DMS 273 (cell line): ENCODE measurements around the gene PHOX2A.
"Not testable (repeated sequence)": the region's sequence is repeated elsewhere in the genome, so short reads cannot be mapped to it uniquely, and the experiment has no call there.

Experiments used
- DNase-seq: peaks from one replicate; lab custom pipeline; 2025; ENCODE audit not compliant: unreplicated experiment; lab: John Stamatoyannopoulos, UW

Gene PHOX2A

DNA sequence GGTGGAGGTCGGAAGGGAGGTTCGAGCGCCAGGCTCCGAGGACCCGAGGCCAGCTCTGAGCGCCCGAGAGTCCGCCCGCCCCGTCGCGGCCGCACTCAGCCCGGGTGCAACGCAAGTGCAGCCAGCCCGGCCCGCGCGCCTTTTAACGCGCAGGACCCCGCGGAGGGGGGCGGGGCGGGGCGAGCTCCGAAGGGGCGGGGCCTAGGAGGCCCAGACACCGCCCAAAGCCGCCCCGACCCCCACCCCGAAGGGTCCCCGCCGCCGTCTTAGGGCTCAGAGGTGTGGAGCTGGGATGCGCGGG, at the start of gene PHOX2A:
TSS of gene PHOX2A (minus strand) at position 117 of the 301 bp plus-strand sequence. CDS start 172 bp downstream, outside the sequence.
- peak; percentile 22 for DNase-seq

DNA sequence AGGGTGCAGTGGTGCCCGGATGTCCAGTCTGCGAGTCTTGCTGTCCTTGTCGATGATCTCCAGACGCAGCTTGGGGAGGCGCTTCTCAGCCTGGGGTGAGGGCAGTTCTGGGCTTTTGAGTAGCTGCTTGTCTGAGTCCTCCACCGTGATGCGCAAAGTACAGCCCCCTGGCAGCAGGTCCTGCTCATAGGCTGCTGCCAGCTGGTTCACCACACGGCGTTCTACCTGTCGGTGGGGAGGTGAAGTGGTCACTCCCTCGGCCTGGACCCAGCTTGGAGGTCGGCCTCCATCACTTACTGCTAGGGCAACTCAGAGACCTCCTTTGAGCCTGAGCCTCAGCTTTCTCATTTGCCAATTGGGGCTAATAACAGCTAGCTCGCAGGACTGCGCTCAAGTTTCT, 49.4 kb upstream of the PHOX2A start:
- no peak for DNase-seq

- DNase-seq: no peak
These were observed 48.3 kb upstream of the PHOX2A start for GRCh38 chr11:72292106-72292785.

DNA sequence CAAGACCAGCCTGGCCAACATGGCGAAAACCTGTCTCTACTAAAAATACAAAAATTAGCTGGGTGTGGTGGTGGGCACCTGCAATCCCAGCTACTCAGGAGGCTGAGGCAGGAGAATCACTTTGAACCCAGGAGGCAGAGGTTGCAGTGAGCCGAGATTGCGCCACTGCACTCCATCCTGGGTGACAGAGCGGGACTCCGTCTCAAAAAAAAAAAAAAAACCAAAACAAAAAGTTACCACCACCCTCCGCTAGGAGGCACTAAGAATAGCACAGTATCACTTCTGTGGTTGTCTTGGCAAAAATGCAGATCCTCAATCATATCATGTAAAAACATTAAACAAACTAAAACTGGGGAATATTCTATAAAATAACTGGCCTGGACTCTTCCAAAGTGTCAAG, 46.8 kb upstream of the PHOX2A start:
- not testable (repeated sequence) for DNase-seq

GRCh38 chr11:72287293-72287692, 43.3 kb upstream of the PHOX2A start:
- DNase-seq: no peak

GRCh38 chr11:72283947-72284346, 40.0 kb upstream of the PHOX2A start:
- no peak for DNase-seq

- DNase-seq: no peak
These were observed 36.8 kb upstream of the PHOX2A start for GRCh38 chr11:72280726-72281315.

- no peak for DNase-seq
These were observed 36.1 kb upstream of the PHOX2A start for GRCh38 chr11:72280037-72280436.

GRCh38 chr11:72278905-72279304, 34.9 kb upstream of the PHOX2A start:
- DNase-seq: no peak

DNA sequence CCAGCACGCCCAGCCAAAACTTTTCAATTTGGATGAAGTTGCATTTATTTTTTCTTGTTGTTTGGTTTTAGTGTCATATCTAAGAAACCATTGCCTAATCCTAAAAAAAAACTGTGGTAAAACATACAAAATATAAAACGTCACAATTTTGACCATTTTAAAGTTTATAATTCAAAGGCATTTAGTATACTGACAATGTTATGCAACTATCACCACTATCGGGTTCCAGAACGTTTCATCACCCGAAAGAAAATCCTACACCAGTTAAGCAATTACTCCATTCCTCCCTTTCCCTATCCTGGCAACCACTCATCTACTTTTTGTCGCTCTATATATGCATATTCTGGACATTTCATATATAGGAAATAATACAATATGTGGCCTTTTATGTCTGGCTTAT, 30.5 kb upstream of the PHOX2A start:
- DNase-seq: no peak

DNA sequence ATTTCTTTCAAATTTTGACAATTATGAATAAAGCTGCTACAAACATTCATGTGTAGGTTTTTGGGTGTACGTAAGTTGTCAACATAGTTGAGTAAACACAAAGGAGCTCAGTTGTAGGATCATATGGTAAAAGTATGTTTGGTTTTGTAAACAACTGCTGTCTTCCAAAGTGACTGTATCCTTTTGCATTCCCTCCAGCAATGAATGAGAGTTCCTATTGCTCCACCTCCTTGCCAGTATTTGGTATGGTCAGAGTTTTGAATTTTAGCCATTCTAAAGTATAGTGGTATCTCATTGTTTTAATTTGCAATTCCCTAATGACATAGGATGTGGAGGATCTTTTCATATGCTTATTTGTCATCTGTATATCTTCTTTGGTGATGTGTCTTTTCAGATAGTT, 28.0 kb upstream of the PHOX2A start:
- DNase-seq: no peak

- DNase-seq: no peak
These were observed 24.1 kb upstream of the PHOX2A start for GRCh38 chr11:72267956-72268617.

DNA sequence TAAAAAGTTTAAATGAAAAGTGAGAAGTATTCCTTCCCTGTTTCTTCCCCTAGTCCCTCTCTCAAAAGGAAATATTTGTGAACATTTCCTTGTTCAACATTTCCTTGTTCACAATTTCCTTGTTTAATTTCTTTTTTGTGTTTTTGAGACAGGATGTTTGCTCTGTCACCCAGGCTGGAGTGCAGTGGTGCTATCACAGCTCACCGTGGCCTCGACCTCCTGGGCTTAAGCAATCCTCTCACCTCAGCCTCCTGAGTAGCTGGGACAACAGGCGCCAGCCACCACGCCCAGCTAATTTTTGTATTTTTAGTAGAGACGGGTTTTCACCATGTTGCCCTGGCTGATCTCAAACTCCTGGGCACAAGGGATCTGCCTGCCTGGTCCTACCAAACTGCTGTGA, 23.0 kb upstream of the PHOX2A start:
- not testable (repeated sequence) for DNase-seq

DNA sequence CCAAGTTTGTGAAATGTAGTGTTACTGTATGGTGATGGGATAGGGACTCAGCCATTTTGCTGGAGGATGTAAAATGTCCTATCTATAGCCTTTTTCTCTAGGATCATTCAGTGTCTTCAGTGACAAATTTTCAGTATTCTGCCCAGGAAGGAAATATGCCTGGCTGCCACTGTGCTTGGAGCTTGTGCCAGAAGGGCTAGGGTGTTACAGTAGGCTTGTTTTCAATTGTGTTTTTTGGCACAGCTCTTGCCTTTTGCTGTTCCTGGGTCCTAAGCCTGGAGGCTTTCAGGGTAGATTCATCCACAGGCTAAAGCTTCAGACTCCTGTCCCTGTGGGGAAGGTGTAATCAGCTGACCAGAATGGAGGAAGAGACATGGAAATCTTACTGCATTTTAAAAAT, 22.0 kb upstream of the PHOX2A start:
- no peak for DNase-seq

DNA sequence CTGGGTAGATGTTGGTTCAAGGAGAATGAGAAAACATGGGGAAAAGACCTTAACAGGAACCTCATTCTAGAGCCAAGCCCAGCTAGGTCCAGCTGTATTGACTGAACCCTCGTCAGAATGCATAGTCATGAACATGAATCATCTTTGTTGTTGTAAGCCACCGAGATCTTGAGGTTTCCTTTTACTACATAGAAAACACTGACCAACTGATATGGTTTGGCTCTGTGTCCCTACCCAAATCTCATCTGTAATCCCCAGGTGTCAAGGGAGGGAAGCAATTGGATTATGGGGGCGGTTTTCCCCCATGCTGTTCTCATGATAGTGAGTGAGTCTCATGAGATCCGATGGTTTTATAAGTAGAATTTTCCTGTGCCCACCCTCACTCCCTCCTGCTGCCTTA, 19.4 kb upstream of the PHOX2A start:
- DNase-seq: no peak

GRCh38 chr11:72260574-72260973, 16.6 kb upstream of the PHOX2A start:
- no peak for DNase-seq

- no peak for DNase-seq
These were observed 15.5 kb upstream of the PHOX2A start for GRCh38 chr11:72259490-72259889.

GRCh38 chr11:72257570-72257969, 13.6 kb upstream of the PHOX2A start:
- no peak for DNase-seq

GRCh38 chr11:72254299-72254993, 10.5 kb upstream of the PHOX2A start:
- no peak for DNase-seq

GRCh38 chr11:72253392-72253791, 9.4 kb upstream of the PHOX2A start:
- no peak for DNase-seq

GRCh38 chr11:72251614-72252013, 7.6 kb upstream of the PHOX2A start:
- DNase-seq: no peak
